Activated naive CD4-positive, alpha-beta T cell (primary cell): Measurements from ENCODE around the gene ANKS3.
"Not testable (repeated sequence)": the region's sequence is repeated elsewhere in the genome, so short reads cannot be mapped to it uniquely, and the experiment has no call there.

Source experiments
- DNase-seq, 4 experiments: peaks; one replicate each; lab custom pipeline; 2025; lab: John Stamatoyannopoulos, UW

The ANKS3 gene

DNA sequence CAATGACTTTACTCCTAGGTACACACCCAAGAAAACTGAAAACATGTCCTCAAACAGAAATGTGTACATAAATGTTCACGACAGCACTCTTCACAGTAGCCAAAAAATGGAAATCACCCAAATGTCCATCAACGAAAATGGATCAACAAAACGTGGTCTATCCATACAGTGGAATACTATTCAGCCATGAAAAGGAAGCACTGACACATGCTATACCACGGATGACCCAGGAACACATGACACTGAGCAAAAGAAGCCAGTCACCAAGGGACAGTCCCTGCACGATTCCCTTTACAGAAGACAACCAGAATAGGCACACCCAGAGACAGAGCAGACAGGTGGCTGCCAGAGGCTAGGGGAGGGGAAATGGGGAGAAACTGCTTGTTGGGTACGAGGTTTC is 21.6 kb upstream of the ANKS3 start:
- no peak for DNase-seq

DNA sequence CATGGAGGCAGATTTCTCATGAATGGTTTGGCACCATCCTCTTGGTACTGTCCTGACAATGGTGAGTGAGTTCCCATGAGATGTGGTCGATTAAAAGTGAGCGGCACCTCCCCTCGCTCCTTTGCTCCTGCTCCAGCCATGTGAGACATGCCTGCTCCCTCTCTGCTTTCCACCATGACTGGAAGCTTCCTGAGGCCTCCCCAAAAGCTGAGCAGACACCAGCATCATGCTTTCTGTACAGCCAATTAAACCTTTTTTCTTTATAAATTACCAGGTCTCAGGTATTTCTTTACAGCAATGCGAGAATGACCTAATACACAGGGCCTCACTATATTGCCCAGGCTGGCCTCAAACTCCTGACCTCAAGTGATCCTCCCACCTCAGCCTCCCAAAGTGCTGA is 20.8 kb upstream of the ANKS3 start:
- no peak for DNase-seq

DNA sequence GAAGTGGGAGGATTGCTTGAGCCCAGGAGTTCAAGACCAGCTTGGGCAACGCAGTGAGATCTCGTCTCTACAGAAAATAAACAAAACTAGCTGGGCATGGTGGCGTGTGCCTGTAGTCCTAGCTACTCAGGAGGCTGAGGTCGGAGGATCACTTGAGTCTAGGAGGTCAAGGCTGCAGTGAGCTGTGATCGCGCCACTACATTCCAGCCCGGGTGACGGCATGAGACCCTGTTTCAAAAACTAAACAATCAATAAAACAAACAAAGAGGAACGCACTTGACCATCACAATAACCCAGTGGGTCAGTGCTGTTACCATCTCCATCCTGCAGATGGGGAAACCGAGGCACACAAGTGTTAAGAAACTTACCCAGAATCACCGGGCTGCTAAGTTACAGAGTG is 19.2 kb upstream of the ANKS3 start:
- no peak for DNase-seq

DNA sequence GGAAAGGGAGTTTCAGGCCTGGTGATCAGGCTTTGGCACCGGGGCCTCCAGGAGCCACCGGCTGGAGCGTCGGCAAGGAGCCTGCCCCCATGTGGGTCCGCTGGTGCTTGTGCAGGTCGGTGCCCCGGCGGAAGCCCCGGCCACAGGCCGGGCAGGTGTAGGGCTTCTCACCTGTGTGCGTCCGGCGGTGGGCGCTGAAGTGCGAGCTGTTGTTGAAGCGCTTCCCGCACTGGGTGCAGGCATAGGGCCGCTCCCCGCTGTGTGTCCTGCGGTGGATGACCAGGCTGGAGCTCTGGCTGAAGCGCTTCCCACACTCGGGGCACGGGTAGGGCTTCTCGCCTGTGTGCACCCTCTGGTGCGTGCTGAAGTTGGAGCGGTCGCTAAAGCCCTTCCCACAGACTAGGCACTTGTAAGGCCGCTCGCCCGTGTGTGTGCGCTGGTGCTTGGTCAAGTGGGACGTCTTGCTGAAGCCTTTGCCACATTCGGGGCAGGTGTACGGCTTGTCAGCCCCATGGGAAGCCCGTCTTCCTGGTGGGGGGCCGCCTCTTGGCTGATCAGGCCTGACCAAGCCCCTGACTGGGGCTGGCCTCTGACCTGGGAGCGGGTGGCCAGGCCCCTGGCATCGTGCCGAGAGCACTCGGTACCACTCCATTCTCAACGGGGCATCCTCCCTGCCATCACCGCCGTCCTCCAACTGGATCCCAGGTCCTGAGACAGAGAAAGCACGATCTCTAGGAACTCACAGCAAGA is 18.5 kb upstream of the ANKS3 start:
- no peak for DNase-seq

DNA sequence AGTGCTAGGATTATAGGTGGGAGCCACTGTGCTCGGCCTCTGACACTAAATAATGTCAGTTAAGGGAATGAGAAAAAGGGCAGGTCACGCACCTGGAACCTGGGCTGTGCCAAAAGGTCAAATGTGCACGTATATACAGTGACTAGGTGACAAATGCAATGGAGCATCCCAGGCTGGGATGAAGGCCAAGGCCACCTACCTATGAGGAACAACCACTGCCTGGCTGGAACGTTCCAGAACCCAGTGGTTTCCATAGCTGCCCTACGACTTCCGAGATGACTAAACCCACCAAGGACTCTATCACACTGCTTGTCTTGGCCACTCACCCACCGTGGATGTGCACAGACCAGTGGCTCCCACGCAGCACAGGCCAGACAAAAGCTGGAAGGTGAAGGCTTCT is 16.8 kb upstream of the ANKS3 start:
- no peak for DNase-seq

DNA sequence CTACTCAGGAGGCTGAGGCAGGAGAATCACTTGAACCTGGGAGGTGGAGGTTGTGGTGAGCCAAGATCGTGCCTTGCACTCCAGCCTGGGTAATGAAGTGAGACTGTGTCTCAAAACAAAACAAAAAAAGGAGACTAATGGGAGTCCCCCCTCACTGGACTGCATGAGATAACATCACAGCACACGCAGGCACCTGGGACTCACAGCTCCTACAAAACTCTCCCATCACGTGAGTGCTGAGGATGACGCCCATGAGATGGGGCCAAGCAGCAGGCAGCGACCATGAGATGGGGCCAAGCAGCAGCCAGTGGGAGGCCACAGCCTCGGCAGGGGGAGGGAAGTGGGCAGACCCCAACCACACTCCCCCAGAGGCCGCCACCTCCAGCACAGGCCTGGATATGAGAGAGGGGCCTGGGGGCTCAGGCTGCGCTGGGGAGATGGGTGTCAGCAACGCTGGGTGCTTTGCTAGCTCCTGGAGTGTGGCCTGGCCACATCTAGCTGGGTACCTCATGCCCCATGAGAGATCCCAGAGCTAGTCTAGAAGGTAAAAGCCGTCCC is 15.7 kb upstream of the ANKS3 start:
- no peak for DNase-seq

DNA sequence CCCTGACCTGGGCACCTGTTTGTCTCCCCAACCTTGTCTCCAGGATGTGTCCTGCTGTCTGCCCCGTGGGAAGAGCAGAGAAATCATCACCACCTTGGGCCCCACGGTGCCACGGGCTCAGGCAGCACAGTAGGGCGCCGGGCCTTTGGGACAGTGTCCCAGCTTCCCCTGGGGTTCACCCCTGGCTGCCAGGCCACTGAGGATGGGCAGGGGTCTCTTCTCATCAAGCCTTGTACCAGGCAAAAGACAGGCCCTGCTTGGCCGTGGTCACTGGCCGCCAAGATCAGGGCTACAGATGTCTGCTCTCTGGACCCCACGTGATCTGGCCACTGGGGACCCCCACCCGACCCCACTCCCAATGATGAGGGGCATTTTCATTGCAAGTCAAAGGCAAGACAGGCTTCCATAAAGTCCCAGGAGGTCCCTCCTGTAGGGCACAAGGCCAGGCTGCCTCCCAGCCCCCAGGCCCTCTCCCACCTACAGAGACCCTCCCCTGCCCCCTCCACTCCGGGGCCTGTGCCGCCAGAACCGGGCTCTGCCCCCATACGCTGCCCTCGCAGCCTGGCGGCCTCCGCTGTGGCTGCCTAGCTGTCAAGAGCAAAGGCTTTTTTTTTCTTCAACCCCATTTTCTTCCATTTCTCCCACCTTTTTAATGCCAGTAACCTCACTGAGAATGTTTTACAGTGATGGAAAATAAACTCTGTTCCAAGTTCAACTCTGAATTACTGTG is 14.8 kb upstream of the ANKS3 start:
- DNase-seq = no peak

DNA sequence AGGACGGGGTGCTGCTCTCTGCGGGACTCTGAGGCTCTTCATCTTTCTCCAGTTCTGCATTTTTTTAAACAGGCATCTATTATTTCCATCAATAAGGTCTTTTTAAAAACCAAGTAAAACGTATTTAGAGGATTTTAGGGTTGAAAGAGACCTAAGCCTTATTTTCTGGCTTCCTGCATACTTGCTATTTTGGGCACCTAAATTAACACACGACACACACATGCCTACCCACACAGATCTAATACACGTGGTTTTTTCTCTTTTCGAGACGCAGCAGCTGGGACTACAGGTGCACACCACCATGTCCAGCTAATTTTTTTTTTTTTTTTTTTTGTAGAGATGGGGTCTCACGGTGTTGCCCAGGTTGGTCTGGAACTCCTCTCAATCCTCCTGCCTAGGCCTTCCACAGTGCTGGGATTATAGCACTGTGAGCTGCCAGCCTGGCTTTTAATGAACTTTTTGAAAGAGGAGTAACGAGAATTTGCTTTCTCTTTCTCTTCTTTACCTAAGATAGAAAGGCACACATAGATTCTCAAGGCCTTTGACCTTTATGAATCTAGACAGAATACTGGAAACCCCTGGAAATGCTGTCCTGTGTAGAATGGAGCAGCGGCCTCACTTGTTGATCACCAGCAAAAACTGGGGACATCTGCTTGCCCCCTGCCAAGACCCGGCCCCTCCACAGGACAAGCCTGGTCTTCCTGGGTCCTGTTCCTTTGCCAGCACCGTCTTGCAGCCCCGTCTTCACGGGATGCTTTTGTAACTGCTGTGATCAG is 14.0 kb upstream of the ANKS3 start:
- DNase-seq = no peak

DNA sequence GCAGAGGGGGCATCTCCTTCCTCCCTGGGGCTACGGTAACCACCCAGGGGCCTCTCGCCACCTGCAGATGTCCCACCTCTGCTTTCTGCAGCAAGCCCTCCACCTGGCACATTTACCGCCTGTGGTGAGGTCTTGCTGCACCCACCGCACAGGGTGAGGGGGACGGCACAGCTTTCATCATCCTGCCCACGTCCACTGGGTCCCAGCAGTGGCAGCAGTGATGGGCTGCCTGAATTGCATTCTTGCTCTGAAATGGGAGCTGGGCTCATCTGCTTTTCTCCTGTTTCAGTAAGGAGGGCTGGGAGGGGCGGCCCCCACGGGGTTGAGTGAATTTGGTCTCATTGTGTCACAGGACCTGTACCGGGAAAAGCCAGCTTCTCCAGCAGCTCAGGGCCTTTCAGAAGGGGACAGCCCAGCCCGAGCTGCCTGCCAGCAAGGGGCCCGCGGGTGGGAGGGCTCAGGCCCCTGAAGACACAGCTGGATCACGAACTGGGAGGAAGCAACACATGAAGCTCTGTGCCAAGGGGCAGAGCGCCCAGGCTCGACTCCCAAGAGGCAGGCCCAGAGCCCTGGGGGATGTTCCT is 13.0 kb upstream of the ANKS3 start:
- no peak for DNase-seq

DNA sequence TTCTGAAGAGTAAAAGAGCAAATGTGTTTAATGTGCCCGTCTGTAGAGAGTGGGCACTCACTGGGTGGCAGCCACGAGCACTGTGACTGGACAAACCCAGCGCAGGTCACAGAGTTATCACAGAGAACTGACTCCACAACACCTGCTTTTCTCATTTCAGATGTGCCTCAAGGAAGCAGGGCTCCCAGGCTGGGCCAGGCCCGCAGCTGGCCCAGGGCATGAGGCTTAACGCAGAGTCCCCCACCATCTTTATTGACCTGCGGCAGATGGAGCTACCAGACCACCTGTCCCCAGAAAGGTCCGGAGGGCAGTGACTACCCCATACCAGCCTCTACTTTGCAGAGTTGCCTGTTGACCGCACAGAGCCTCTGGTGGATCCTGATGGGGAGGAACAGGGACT is 12.1 kb upstream of the ANKS3 start:
- DNase-seq = no peak

DNA sequence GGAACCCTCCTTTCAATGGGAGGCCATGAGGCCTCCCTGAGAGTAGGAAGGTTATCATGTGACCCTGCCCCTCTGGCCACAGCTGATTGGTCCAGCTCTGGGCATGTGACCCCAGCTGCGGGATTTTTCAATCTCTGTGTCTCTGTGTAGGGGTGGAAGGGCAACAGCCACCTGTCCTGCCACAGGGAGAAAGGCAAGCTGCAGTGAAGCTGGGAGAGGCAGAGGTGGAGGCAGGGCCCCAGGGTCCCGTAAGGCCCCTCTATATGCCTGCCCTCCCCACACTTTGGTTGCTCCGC is 11.2 kb upstream of the ANKS3 start:
- no peak for DNase-seq

DNA sequence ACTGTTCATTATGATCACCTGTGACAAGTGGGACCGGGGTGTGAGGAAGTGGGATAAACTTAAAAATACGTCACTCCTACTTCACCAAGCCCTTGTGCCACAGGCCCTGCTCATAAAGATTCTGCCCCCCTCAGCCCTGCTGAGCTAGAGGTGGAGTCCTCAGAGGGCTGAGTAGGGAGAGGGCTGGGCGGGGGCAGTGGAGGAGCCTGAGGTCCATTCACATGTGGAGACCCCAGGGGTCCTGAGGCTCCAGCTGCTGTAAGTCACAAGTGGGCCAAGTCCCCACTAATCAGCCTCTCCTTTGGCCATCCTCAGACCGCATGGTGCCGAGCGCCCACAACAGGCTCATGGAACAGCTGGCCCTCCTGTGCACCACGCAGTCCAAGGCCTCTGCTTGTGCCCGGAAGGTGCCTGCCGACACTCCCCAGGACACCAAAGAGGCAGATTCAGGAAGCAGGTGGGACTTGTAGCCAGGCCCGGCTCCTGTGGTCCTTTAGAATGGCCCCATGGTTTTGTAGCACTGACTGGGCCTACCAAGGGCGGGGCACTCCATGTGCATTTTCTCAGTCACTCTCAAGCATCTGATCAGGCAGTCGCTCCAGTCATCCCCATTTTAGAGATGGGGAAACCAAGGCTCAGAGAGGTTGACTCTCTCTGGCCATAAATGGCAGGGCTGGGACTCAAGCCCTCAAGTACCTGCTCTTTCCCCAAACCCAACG is 10.6 kb upstream of the ANKS3 start:
- no peak for DNase-seq

DNA sequence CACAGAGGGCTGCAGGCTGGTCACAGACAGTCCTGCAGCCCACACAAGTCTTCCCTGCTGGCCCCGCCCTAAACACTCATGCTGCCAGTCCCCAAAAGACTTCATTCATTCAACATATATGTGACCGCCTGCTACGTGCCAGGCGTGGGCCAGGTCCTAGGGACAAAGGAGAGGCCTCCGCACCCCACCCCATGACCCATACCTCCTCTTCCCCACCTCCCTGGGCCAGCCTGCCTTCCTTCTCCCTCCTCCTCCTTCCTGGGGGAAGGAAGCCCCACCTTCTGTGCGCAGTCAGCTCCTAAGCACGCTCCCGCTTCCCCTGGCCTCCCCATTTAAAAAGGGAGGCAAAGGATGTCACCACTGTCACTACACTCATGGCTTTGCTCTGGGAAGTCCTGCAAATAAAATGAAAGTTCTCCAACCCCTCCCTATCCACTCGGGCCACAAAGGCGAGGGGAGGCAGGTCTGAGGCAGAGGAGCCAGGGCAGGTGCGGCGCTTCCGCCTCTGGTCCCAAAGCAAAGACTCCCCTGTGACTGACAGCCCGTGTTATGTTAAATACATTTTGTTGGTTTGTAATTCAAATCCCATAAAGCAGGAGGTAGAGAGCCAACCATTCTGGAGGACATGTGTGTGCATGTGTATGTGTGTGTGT is 9.3 kb upstream of the ANKS3 start:
- DNase-seq = no peak

DNA sequence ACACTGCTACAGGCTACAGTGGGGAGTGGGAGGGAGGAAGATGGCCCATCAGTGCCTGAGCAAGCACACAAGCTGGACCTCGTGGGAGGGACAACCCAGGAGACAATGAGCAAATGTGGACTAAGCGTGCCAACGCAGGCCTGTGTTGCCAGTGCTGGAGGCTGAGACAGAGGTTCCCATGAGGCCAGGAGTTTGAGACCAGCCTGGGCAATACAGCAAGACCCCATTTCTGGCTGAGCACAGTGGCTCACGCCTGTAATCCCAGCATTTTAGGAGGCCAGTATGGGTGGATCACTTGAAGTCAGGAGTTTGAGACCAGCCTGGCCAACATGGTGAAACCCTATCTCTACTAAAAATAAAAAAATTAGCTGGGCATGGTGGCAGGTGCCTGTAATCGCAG is 4.3 kb upstream of the ANKS3 start:
- DNase-seq = not testable (repeated sequence)

DNA sequence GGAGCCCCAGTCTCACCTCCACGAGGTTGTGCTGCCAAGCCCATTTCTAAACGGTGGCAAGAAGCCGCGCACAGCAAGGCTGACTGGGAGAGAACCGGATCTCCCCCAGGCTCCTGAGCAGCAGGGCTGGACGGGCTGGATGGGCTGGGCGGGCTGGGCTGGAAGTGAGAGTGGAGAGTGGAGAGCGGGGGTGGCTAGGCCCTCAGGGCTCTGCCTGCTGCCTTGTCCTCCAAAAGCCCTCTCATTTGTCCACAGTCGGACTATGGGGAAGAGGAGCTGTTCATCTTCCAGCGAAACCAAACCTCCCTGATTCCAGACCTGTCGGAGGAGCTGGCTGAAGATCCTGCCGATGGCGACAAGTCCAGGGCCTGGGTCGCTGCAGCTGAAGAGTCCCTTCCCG is 3.5 kb upstream of the ANKS3 start:
- no peak for DNase-seq

DNA sequence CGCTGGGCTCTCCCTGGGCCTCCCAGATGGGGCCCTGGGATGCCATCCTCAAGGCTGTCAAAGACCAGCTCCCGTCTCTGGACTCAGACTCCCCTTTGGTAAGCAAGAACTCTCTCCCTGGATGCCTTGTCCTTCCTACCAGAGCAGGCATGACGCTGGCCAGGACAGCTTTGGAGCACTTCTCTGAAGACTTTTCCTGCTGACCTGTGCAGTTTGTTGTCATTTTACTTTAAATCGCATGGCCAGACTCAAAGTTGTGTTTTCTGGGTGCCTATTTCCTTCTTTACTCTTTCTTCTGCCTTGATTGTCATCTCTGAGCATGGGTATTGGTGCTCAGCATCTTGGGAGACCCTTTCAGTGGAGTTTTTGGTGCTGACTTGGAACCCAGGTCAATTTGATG is 2.5 kb upstream of the ANKS3 start:
- no peak for DNase-seq

DNA sequence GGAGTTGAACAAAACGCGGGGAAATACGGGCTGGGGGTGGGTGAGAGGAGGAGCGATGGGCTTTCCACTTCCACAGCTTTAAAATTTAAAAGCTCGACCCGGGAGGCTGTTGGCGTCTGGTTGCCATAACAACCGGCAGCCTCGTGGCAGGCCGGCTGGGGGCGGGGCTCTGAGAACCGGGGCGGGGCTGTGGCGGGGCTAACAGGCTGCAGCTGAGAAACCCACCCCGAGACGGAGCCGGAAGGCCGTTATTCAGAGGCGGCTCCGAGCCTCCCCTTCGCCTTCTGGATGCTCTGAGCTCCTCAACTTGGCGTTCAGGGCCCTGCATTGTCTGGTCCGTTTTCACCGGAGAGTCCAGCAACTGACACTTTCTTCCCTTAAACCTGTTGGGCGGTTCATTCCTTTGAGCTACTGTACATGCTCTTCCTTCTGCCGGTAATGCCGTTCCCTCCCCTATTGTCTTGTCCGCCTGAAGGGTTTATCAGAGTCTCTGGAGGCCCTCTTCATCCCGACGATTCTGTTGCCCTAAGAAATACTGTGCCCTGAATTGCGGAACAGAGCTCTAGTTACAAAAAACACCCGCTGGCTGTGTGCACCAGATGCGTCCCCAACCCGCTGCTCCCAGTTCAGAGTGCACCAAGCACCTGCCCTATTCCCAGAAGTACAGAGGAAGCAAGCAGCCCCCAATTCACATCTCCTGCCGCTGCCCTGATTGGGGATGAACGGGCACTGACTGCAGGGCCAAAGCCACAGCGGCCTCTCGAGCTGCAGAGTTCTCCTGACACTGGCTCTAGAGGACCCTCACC is 862 bp upstream of the ANKS3 start:
- peak; percentile 39 to 94 (median 86) for DNase-seq

DNA sequence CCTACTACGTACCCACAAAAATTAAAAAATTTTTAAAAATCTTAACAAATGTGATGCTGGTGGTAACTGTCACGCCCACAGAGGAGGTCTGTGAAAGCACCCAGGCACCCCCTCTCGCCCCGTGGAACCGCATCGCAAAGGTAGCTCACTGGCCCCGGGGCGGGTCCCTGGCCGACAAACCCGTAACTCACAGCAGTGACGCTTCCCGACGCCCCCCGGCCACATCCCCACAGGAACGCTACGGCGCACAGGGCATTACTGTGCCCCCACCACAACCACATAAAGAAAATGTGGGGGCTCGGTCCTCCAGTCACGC is 366 bp downstream of the ANKS3 start:
- DNase-seq = peak in 1 of 4 experiments; percentile 16

DNA sequence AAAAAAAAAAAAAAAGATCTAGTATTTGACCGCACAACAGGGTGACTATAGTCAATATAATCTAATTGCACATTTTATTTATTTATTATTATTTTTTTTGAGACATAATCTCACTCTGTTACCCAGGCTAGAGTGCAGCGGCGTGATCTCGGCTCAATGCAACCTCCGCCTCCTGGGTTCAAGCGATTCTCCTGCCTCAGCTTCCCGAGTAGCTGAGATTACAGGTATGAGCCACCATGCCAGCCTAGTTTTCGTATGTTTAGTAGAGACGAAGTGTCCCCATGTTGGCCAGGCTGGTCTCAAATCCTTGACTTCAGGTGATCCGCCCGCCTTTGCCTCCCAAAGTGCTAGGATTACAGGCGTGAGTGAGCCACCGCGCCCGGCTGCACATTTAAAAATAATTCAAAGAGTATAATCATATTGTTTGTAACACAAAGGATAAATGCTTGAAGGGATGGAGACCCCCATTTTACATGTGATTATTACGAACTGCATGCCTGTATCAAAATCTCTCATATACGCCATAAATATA is 794 bp downstream of the ANKS3 start:
- no peak for DNase-seq

DNA sequence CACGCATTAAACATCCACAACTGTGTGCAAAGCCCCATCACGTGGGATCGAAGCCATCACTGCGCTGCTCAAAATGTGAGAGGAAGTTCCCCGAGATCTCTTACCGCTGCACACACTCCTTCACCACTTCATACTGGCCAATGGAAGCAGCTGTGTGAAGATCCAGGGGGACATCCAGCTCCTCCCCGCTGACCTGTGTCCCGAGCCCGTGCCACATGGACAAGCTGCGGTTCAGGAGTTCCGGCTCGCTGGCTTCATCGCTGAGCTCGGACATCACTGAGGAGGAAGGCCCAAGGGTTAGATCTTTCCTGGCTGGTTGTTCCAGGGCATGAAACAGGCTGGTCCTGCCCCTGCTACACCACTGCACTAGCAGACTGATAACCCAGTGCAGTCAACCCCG is 4.2 kb downstream of the ANKS3 start:
- no peak for DNase-seq
